Measurements from ENCODE around the gene PRICKLE2.

- TF ChIP-seq CTCF (IDR thresholded peaks at IDR 0.05 in 2 of 3, conservative IDR thresholded peaks at IDR 0.05 in 1 of 3; ENCODE audit: control insufficient read depth in 2 of 3, extremely low read depth in 1 of 3, insufficient read depth in 1 of 3, low read depth in 3 of 3, low read length in 3 of 3), result no peak
- no peak for TF ChIP-seq POLR2AphosphoS5 (IDR thresholded peaks at IDR 0.05; ENCODE audit: low read length)
- TF ChIP-seq CBX5 (IDR thresholded peaks at IDR 0.05; ENCODE audit: low read depth), result no peak
- TF ChIP-seq CREB1 (IDR thresholded peaks at IDR 0.05; ENCODE audit: low read depth), result no peak
- TF ChIP-seq EZH2 (IDR thresholded peaks at IDR 0.05; ENCODE audit: borderline replicate concordance, control insufficient read depth, low read depth, low read length), result no peak
- TF ChIP-seq RELB (IDR thresholded peaks at IDR 0.05; ENCODE audit: low read depth), result no peak
- TF ChIP-seq E4F1 (IDR thresholded peaks at IDR 0.05; ENCODE audit: borderline replicate concordance, partially characterized antibody), result no peak
Observed at GRCh38 chr3:64117483-64117882, 107.8 kb downstream of the PRICKLE2 start.

Data from GM12878 (cell line).